ELR (cell line): ENCODE measurements around the gene TMEM222.
"Not testable (repeated sequence)": the region's sequence is repeated elsewhere in the genome, so short reads cannot be mapped to it uniquely, and the experiment has no call there.

Source experiments
- DNase-seq: peaks from one replicate; pipeline ENCODE4 v3.0.0-alpha.2; 2015; ENCODE audit warnings: low read depth

Gene TMEM222

GRCh38 chr1:27380224-27380623 lies 58.3 kb downstream of the TMEM222 start:
- DNase-seq: no peak

GRCh38 chr1:27380766-27381733 lies 59.1 kb downstream of the TMEM222 start:
- DNase-seq: no peak

GRCh38 chr1:27381969-27382762 lies 60.2 kb downstream of the TMEM222 start:
- no peak for DNase-seq

- DNase-seq: no peak
Observed at GRCh38 chr1:27383039-27383605, 61.2 kb downstream of the TMEM222 start, which contains the start of gene CD164L2. Gene CD164L2 (minus strand): TSS chr1:27383333. CDS start chr1:27383239, 94 bp downstream.

- no peak for DNase-seq
Observed at GRCh38 chr1:27383661-27384060, 61.7 kb downstream of the TMEM222 start.

GRCh38 chr1:27384797-27385196 lies 62.8 kb downstream of the TMEM222 start:
- not testable (repeated sequence) for DNase-seq
